DMS153 treated with DMSO at 0.1 percent for 48 hours (cell line): ENCODE results near the gene KIF25.

Experiments
- DNase-seq: peaks from one replicate; lab custom pipeline; 2025; ENCODE audit not compliant: unreplicated experiment; lab: John Stamatoyannopoulos, UW

The KIF25 gene

GRCh38 chr6:168049277-168049676, 51.8 kb downstream of the KIF25 start:
- no peak for DNase-seq

DNA sequence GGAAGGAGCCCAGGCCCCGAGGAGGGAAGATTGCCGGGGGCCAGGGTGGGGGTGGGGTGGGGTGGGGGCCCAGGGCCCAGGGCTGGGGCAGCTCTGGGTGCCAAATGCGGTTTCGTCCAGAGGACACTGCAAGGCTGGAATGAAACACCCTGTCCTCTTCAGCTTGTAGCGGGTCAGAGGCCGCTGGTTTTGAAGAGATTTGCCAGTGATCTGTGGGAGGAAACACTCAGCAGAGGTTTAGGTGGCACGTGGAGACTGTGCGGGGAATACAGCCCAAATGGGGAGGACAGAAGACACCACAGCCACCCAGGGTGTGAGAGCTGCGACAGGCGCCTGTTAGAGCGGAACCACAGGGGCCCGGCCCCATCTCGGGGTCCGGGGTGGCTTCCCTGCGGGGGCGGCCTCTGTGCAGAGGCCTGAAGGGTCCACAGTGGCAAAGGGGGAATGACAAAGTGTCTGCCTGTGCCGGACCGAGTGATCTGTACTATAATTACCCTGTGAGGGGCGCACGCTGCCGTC, 52.3 kb downstream of the KIF25 start:
- no peak for DNase-seq

DNA sequence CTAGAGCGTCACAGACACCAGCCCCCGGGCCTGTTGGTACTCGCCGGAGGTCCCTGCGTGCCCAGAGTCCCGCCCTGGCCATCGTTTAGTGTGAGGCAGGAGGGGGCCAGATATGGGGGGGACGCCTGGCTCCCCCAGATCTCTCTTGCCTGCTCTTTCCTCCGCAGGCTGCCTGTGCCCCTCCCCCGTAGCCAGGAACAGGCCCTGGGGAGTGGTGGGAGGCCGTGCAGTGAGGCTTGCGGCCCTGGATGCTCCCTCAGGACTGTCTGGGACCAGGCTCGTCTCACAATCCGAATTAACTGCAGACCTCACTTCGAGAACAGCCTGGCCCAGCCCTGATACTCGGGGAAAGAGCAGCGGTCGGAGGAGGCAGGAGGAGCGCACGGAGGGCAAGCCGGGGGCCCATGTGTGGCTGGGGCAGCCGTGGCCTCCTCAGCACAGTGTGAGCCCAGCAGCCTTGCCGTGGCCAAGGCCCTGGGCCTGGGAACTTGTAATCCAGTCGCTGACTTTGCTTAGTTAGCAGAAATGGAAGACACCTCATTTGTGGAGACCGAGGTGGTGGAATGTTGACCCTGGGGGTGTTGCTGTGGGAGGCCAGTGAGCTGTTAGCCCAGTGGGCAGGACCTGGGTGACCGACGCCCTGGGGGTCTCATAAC, 52.9 kb downstream of the KIF25 start:
- DNase-seq, result no peak

- DNase-seq, result no peak
These were observed 53.6 kb downstream of the KIF25 start for GRCh38 chr6:168050881-168051586.

- DNase-seq, result no peak
These were observed 54.2 kb downstream of the KIF25 start for GRCh38 chr6:168051648-168052047.

DNA sequence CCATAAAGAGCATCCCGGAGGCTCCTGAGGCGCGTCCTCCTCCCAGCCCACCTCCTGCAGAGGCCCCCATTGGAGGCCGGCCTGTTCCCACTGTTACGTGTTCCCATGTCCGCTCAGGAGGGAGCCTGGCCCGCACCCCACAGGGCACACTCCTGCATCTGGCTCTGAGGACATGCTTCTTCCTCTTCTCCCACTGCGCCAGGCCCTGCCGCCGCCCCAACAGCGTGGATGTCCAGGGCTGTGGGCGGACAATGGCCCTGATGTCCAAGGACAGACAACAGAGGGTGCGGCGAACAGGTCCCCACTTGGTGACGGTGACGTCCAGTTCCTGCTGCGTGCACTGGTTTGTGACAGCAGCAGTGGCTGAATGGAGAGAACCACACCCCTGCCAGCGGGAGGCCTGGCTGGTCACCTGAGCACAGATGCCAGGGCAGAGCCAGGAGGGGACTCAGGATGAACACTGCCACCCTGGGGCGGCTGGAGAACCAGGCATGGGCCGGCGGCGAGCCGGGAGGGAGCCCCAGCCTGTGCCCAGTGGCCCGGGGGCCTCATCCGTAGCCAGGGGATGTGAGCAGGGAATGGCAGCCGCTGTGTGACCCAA, 54.9 kb downstream of the KIF25 start:
- DNase-seq, result peak; percentile 55

DNA sequence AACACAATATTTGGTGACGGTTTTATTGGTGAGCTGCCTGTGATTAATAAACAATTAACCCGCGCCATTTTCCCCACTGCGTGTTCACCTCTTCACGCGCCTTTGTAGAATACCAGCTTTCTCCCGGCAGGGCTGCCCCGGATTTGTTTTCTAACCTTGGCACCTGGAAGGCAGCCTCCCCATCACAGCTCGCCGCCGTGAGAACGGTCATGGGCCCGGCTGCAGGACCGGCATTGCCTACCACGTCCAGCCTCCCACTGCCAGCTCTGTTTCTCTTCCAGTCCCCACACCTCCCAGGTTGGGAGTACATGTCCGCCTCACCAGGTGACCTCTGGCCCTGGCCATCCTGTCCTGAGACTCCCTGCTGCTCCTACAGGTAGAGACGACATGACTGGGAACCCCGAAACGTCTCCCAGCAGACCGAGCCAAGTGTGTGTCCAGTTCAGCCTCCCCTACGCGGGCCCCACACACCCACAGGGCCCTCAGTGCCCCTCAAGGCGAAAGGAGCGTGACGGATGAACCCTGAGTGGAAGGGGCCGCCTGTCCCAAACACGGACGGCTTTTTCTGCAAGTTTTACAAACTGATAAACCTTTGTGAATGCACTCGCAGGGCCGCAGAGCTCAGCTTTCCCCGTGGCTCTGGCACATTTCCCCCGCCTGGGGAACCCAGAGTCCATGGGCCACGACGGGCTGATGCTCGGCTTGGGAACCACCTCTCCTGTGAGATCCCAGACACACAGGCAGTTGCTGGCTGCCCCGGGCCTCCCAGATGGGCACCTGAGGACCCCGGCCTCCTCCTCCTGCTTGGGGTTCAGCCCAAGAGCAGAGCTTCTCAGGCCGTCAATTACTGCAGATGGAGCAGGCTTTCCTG, 55.9 kb downstream of the KIF25 start:
- DNase-seq, result no peak

- no peak for DNase-seq
These were observed 56.5 kb downstream of the KIF25 start for GRCh38 chr6:168053957-168054471.

- DNase-seq, result no peak
These were observed 57.5 kb downstream of the KIF25 start for GRCh38 chr6:168054765-168055560.

DNA sequence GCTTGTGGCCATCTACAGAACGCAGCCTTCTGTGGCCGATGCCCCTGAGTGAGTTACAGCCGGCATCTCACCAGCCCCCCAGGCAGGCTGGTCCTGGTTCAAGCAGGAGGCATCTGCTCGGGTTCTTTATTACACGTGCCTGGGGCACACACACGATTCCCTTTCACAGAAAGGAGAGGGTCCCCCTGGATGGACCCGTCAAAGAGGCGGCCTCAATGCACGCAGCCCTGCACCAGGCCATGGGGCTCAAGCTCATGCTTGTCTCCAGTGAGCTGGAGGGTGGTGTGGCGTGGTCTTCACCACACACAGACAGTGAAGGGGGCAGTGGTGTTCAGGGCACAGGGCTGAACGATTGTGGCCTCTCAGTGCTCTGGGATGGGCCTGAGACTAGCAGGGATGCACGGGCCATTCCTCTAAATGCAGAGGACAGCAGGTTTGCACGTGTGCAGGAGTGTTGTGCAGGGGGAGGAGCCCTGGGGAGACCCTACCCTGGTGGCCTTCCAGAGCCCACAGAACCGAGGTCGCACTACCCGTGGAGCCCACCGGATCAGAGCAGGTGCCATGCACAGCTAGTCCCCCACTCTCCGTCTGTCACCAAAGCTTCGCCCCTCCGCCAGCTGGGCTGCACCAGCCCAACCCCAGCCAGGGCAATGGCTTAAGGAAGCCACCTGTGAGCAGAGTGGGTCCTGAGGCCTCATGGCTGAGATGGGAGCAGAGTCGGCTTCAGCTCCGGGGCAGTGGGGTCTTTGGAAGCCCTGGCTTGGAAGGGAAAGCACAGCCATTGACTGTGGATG, 58.4 kb downstream of the KIF25 start:
- no peak for DNase-seq

DNA sequence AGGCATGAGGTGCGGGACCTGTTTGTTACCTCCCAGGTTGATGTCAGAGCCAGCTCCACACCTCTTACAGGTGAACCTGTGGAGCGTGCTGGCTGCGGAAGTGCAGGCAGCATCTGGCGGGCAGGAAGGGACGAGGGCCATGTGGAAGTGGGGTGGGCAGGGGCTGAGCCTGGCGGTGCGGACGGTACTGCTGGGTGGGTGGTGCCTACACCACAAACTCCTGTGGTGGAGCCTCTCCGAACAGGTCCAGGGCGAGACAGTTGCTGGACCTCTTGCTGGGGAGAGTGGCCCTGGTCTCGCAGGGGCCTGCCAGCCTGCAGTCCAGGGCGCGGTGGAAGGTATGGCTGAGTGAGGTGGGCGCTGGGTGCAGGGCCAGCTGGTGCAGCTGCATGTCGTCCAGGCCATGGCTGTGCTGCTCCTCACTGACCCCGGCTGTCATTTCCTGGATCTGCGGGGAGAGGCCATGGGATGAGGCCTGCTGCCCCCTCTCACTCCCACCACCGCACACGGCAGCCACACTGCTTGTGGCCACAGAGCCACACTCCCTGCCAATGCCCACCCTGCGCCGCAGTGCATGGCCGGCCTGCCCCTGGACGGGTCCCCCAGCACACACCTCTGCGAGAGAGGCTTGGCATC, 59.5 kb downstream of the KIF25 start:
- no peak for DNase-seq

- no peak for DNase-seq
These were observed 60.4 kb downstream of the KIF25 start for GRCh38 chr6:168057836-168058235.

GRCh38 chr6:168058691-168059551, 61.5 kb downstream of the KIF25 start:
- DNase-seq, result no peak

DNA sequence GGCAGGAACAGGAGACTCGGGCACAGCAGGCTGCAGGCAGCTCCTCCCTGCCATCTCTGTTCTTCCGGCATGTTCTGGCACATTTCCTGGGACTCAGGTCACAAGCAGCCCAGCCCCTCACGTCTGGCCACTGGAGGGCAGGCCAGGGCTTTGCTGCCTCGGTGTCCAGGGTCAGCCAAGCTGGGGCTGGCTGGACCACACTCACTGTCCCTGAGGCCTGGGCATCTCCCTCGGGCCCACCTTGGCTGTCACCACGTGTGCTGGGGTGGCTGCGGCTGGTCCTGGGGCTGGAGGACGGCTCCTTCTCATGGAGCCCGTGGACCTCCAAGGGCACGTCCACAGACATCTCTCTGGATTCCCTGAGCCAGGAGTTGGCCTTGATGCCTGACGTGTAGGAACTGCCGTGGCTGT, 63.1 kb downstream of the KIF25 start:
- DNase-seq, result peak; percentile 37

- DNase-seq, result peak; percentile 78
These were observed 64.1 kb downstream of the KIF25 start for GRCh38 chr6:168061269-168062210.

GRCh38 chr6:168062346-168063289, 65.1 kb downstream of the KIF25 start:
- no peak for DNase-seq
